Mucosa of rectum (tissue), 2 donors: ENCODE results near the gene MXRA8.
A peak's percentile ranks its signal among the peaks of the same experiment; 100 is the strongest.
"Not testable (repeated sequence)": the region's sequence is repeated elsewhere in the genome, so short reads cannot be mapped to it uniquely, and the experiment has no call there.

ENCODE experiments used
- H3K27ac ChIP-seq, 2 donors: one replicate each; pipeline ENCODE4 v1.7.0; 2013; ENCODE audit warnings: inconsistent platforms in 2 of 2, low read depth in 2 of 2, low read length in 2 of 2
- H3K27me3 ChIP-seq, 2 donors: one replicate each; pipeline ENCODE4 v1.7.0; 2013; ENCODE audit warnings: low read length in 2 of 2; ENCODE audit not compliant: control insufficient read depth in 2 of 2, insufficient read depth in 2 of 2
- H3K36me3 ChIP-seq, 2 donors: one replicate each; pipeline ENCODE4 v1.7.0; 2013; ENCODE audit warnings: low read length in 2 of 2; ENCODE audit not compliant: control insufficient read depth in 2 of 2, insufficient read depth in 2 of 2
- H3K4me1 ChIP-seq, 2 donors: one replicate each; pipeline ENCODE4 v1.7.0; 2013; ENCODE audit warnings: low read length in 2 of 2, mild to moderate bottlenecking in 1 of 2; ENCODE audit not compliant: control insufficient read depth in 2 of 2, insufficient read depth in 2 of 2
- H3K4me3 ChIP-seq, 2 donors: one replicate each; pipeline ENCODE4 v1.7.0; 2013; ENCODE audit warnings: low read length in 2 of 2
- H3K9ac ChIP-seq, 2 donors: one replicate each; pipeline ENCODE4 v1.7.0; 2013; ENCODE audit warnings: low read length in 2 of 2, low read depth in 1 of 2, mild to moderate bottlenecking in 1 of 2
- H3K9me3 ChIP-seq, 2 donors: one replicate each; pipeline ENCODE4 v1.7.0; 2013; ENCODE audit warnings: low read length in 2 of 2; ENCODE audit not compliant: control insufficient read depth in 2 of 2
- donor health status: healthy.
- donor health status: Normal muscosa, but diverticular disease.

The MXRA8 gene

GRCh38 chr1:1374929-1375662, 16.7 kb upstream of the MXRA8 start, which contains the start of gene AURKAIP1:
Gene AURKAIP1, minus strand, starts transcription at chr1:1375207. Its CDS starts 451 bp downstream, at chr1:1374756.
- Histone ChIP-seq H3K4me3 (peak within 1 kb of the TSS; percentile 81 to 89), H3K36me3 (peaks cover 3 to 6% of the 10 kb centered on the region in 2 donors), H3K9me3 (no peaks in the 10 kb centered on the region), H3K9ac (peak within 1 kb of the TSS; percentile 89 to 91), H3K27me3 (no peaks in the 10 kb centered on the region), H3K4me1 (peaks cover 8 to 19% of the 10 kb centered on the region in 2 donors), H3K27ac (peak within 1 kb of the TSS; percentile 88 to 90)

GRCh38 chr1:1374589-1374928, 16.2 kb upstream of the MXRA8 start:
- no peaks in the 10 kb centered on the region for H3K27me3 ChIP-seq
- H3K4me3 ChIP-seq = peak overlapping the region; percentile 81 to 89
- peaks cover 3 to 6% of the 10 kb centered on the region in 2 donors for H3K36me3 ChIP-seq
- H3K9ac ChIP-seq = peak overlapping the region; percentile 89 to 91
- peaks cover 8 to 19% of the 10 kb centered on the region in 2 donors for H3K4me1 ChIP-seq
- H3K27ac ChIP-seq = peak overlapping the region; percentile 88 to 90
- H3K9me3 ChIP-seq = no peaks in the 10 kb centered on the region

GRCh38 chr1:1373815-1374588, 15.6 kb upstream of the MXRA8 start:
- Histone ChIP-seq H3K9me3 (no peaks in the 10 kb centered on the region), H3K27me3 (no peaks in the 10 kb centered on the region), H3K9ac (peak overlapping the region; percentile 89 to 91), H3K4me1 (peaks cover 8 to 19% of the 10 kb centered on the region in 2 donors), H3K4me3 (peak overlapping the region; percentile 81 to 89), H3K27ac (peak overlapping the region; percentile 88 to 90), H3K36me3 (peaks cover 3 to 6% of the 10 kb centered on the region in 2 donors)

- H3K27me3 ChIP-seq = no peaks in the 10 kb centered on the region
- H3K9ac ChIP-seq = no peak overlapping the region
- H3K4me3 ChIP-seq = no peak overlapping the region
- H3K27ac ChIP-seq = no peak overlapping the region
- peaks cover 3 to 6% of the 10 kb centered on the region in 2 donors for H3K36me3 ChIP-seq
- no peaks in the 10 kb centered on the region for H3K9me3 ChIP-seq
- peaks cover 8 to 19% of the 10 kb centered on the region in 2 donors for H3K4me1 ChIP-seq
Observed at GRCh38 chr1:1373051-1373814, 14.9 kb upstream of the MXRA8 start.

- Histone ChIP-seq H3K9me3 (no peaks in the 10 kb centered on the region), H3K9ac (no peak overlapping the region), H3K4me3 (no peak overlapping the region), H3K36me3 (peaks cover 3 to 6% of the 10 kb centered on the region in 2 donors), H3K27ac (no peak overlapping the region), H3K27me3 (no peaks in the 10 kb centered on the region), H3K4me1 (peaks cover 8 to 19% of the 10 kb centered on the region in 2 donors)
Observed at GRCh38 chr1:1371746-1372711, 13.7 kb upstream of the MXRA8 start.

GRCh38 chr1:1371364-1371745, 13.0 kb upstream of the MXRA8 start:
- Histone ChIP-seq H3K36me3 (peaks cover 3 to 6% of the 10 kb centered on the region in 2 donors), H3K27ac (no peak overlapping the region), H3K9me3 (no peaks in the 10 kb centered on the region), H3K9ac (no peak overlapping the region), H3K27me3 (no peaks in the 10 kb centered on the region), H3K4me1 (peaks cover 8 to 19% of the 10 kb centered on the region in 2 donors), H3K4me3 (no peak overlapping the region)

GRCh38 chr1:1370771-1371300, 12.5 kb upstream of the MXRA8 start:
- Histone ChIP-seq H3K4me1 (peaks cover 8 to 19% of the 10 kb centered on the region in 2 donors), H3K27ac (no peak overlapping the region), H3K36me3 (peaks cover 3 to 6% of the 10 kb centered on the region in 2 donors), H3K27me3 (no peaks in the 10 kb centered on the region), H3K4me3 (no peak overlapping the region), H3K9ac (no peak overlapping the region), H3K9me3 (no peaks in the 10 kb centered on the region)

- H3K9ac ChIP-seq, H3K27ac ChIP-seq, H3K4me3 ChIP-seq, H3K9me3 ChIP-seq, H3K36me3 ChIP-seq, H3K27me3 ChIP-seq: not testable (repeated sequence)
- peaks cover 8 to 19% of the 10 kb centered on the region in 2 donors for H3K4me1 ChIP-seq
Observed at GRCh38 chr1:1370094-1370493, 11.7 kb upstream of the MXRA8 start.

GRCh38 chr1:1367315-1367714, 9.0 kb upstream of the MXRA8 start:
- H3K36me3 ChIP-seq = no peaks in the 10 kb centered on the region
- no peaks in the 10 kb centered on the region for H3K27me3 ChIP-seq
- peaks cover 0 to 7% of the 10 kb centered on the region in 2 donors for H3K4me1 ChIP-seq
- H3K27ac ChIP-seq = no peak overlapping the region
- no peak overlapping the region for H3K4me3 ChIP-seq
- H3K9me3 ChIP-seq = no peaks in the 10 kb centered on the region
- no peak overlapping the region for H3K9ac ChIP-seq
